ENCODE measurements around the gene ADAMTSL3. TPM values are rescaled to one million over a fixed set of nuclear protein-coding genes. Genes with fewer than 3 reads are reported as not detected.

ADAMTSL3 gene
- total and polyA plus RNA-seq, 4 donors: 0.85 to 58.2 (median 7.9) TPM

DNA sequence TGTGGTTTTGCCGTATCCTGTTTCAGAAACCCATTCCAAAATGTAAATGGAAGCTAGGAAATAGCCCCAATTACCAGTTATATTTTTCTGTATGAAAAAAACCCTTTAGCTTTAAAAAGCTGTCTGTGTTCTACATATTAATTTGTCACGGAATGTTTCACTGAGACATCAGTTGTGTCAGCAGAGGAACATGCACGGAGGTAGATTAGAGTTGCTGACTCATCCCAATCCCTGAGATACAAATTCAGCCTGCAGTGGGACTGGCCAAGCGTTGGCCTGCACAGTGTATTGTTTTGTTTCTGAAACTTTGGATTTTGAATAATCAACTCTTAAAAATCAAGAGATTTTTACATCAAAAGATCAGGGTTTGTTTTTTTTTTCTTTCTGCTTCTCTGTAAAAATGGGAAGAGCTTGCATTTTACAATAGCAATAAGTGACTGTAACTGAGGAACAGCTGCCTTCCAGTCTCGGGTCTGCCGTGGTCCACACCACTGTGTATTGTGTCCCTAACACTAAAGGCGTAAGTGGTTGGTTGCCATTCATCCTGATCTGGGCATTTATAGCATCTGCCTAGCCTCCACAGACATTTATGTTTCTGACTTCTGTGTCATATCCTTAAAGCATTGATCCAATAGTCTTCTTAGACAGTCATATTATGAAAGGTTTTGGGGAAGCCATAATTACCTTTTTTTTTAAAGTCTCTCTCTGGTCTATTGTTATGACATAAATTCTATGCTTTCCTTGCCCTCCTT is 218.1 kb downstream of the ADAMTSL3 start:
- Histone ChIP-seq H3K4me1 (ENCODE audit: control insufficient read depth in 5 of 5, insufficient read depth in 5 of 5, low read length in 5 of 5) (peaks cover 0 to 6% (median 0%) of the 10 kb centered on the region in 5 donors), H3K9ac (ENCODE audit: insufficient read depth in 1 of 2, low read length in 2 of 2) (no peak overlapping the region), H3K27me3 (ENCODE audit: control insufficient read depth in 3 of 3, insufficient read depth in 3 of 3, low read length in 2 of 3) (no peaks in the 10 kb centered on the region), H3K36me3 (ENCODE audit: control insufficient read depth in 4 of 4, insufficient read depth in 4 of 4, low read length in 4 of 4) (no peaks in the 10 kb centered on the region), H3K9me3 (ENCODE audit: control insufficient read depth in 4 of 4, insufficient read depth in 3 of 4, low read length in 3 of 4) (no peaks in the 10 kb centered on the region), H3K27ac (ENCODE audit: low read depth in 1 of 2, low read length in 1 of 2) (no peak overlapping the region), H3K4me3 (no peak overlapping the region)
- DNase-seq: no peak
- TF ChIP-seq, protein P1, sequence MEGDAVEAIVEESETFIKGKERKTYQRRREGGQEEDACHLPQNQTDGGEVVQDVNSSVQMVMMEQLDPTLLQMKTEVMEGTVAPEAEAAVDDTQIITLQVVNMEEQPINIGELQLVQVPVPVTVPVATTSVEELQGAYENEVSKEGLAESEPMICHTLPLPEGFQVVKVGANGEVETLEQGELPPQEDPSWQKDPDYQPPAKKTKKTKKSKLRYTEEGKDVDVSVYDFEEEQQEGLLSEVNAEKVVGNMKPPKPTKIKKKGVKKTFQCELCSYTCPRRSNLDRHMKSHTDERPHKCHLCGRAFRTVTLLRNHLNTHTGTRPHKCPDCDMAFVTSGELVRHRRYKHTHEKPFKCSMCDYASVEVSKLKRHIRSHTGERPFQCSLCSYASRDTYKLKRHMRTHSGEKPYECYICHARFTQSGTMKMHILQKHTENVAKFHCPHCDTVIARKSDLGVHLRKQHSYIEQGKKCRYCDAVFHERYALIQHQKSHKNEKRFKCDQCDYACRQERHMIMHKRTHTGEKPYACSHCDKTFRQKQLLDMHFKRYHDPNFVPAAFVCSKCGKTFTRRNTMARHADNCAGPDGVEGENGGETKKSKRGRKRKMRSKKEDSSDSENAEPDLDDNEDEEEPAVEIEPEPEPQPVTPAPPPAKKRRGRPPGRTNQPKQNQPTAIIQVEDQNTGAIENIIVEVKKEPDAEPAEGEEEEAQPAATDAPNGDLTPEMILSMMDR (IDR thresholded peaks at IDR 0.05; ENCODE audit: control extremely low read depth, extremely low read depth): no peak
- WGBS, 2 donors: 54 to 63% methylated on average over 7 of the region's 7 CpGs
- ATAC-seq (ENCODE audit: insufficient read depth, low FRiP score): no peak

GRCh38 chr15:83873966-83874365 is 220.0 kb downstream of the ADAMTSL3 start:
- H3K9ac ChIP-seq (ENCODE audit: insufficient read depth in 1 of 2, low read length in 2 of 2): no peak overlapping the region
- no peak for DNase-seq
- no peak for ATAC-seq (ENCODE audit: insufficient read depth, low FRiP score)
- H3K36me3 ChIP-seq (ENCODE audit: control insufficient read depth in 4 of 4, insufficient read depth in 4 of 4, low read length in 4 of 4): no peaks in the 10 kb centered on the region
- H3K4me3 ChIP-seq: no peak overlapping the region
- H3K27me3 ChIP-seq (ENCODE audit: control insufficient read depth in 3 of 3, insufficient read depth in 3 of 3, low read length in 2 of 3): no peaks in the 10 kb centered on the region
- H3K27ac ChIP-seq (ENCODE audit: low read depth in 1 of 2, low read length in 1 of 2): no peak overlapping the region
- TF ChIP-seq, protein P1 (IDR thresholded peaks at IDR 0.05; ENCODE audit: control extremely low read depth, extremely low read depth): no peak
- peaks cover 0 to 6% (median 0%) of the 10 kb centered on the region in 5 donors for H3K4me1 ChIP-seq (ENCODE audit: control insufficient read depth in 5 of 5, insufficient read depth in 5 of 5, low read length in 5 of 5)
- no peaks in the 10 kb centered on the region for H3K9me3 ChIP-seq (ENCODE audit: control insufficient read depth in 4 of 4, insufficient read depth in 3 of 4, low read length in 3 of 4)
- WGBS, 2 donors: 85 to 88% methylated on average over 7 of the region's 7 CpGs

DNA sequence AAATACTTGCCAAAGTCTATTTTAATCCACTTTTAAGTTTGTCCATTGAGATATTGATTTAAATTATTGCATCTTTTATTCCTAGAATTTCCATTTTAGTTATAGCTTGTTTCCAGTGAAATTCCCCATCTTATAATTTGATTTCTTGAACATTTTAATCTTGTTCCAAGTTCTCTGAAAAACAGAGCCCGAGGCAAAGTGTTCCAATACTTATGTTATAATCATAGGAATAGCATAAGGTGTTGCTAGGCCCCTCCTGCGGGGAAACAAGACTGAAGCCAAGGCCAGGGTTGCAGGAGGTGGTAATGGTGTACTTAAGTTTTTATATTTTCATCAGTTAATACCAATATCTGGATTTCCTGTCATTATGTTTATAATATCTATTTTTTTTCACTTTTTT is 226.6 kb downstream of the ADAMTSL3 start:
- WGBS, 2 donors: 86% methylated on average over 2 of the region's 2 CpGs

More for the DNA sequence above, 226.6 kb downstream of the ADAMTSL3 start:
- Histone ChIP-seq H3K27me3 (ENCODE audit: control insufficient read depth in 3 of 3, insufficient read depth in 3 of 3, low read length in 2 of 3) (no peaks in the 10 kb centered on the region), H3K27ac (ENCODE audit: low read depth in 1 of 2, low read length in 1 of 2) (no peak overlapping the region), H3K36me3 (ENCODE audit: control insufficient read depth in 4 of 4, insufficient read depth in 4 of 4, low read length in 4 of 4) (no peaks in the 10 kb centered on the region), H3K9me3 (ENCODE audit: control insufficient read depth in 4 of 4, insufficient read depth in 3 of 4, low read length in 3 of 4) (no peaks in the 10 kb centered on the region), H3K4me1 (ENCODE audit: control insufficient read depth in 5 of 5, insufficient read depth in 5 of 5, low read length in 5 of 5) (no peaks in the 10 kb centered on the region), H3K9ac (ENCODE audit: insufficient read depth in 1 of 2, low read length in 2 of 2) (no peak overlapping the region), H3K4me3 (no peak overlapping the region)
- ATAC-seq (ENCODE audit: insufficient read depth, low FRiP score): no peak
- TF ChIP-seq, protein P1 (IDR thresholded peaks at IDR 0.05; ENCODE audit: control extremely low read depth, extremely low read depth): no peak
- no peak for DNase-seq

All from lung (tissue), 12 donors.